Stomach (tissue), 4 donors: ENCODE measurements around the gene EDDM13.

Experiments used
- CTCF ChIP-seq, 7 experiments: fragments of 450-650 bp in 4 of 7; fragments of 200-600 bp in 3 of 7; sonication (generic) in 3 of 7; IDR thresholded peaks; one replicate each; pipeline ENCODE4 v1.5.1; 2016 to 2019; ENCODE audit warnings: antibody characterized with exemption in 7 of 7, control low read depth in 2 of 7, mild to moderate bottlenecking in 1 of 7
- POLR2A ChIP-seq, 4 donors: fragments of 450-650 bp; IDR thresholded peaks; one replicate each; pipeline ENCODE4 v1.6.1; 2016; ENCODE audit warnings: antibody characterized with exemption in 4 of 4, control low read depth in 2 of 4, mild to moderate bottlenecking in 1 of 4, moderate library complexity in 1 of 4
- POLR2AphosphoS5 ChIP-seq, 3 donors: sonication (generic); formaldehyde crosslinking; IDR thresholded peaks; one replicate each; pipeline ENCODE4 v1.6.1; 2016; ENCODE audit warnings: antibody characterized with exemption in 3 of 3

- no peak for TF ChIP-seq POLR2A (IDR thresholded peaks at IDR 0.05)
- TF ChIP-seq CTCF (IDR thresholded peaks at IDR 0.05) = no peak
- no peak for TF ChIP-seq POLR2AphosphoS5 (IDR thresholded peaks at IDR 0.05)
Observed at GRCh38 chr19:56271151-56271550, 1.4 kb upstream of the EDDM13 start.
